Large intestine (tissue), 3 donors: Measurements from ENCODE around the gene SGMS1. TPM values are rescaled to one million over a fixed set of nuclear protein-coding genes. Genes with fewer than 3 reads are reported as not detected.
"Not testable (repeated sequence)": the region's sequence is repeated elsewhere in the genome, so short reads cannot be mapped to it uniquely, and the experiment has no call there.

Experiments used
- DNase-seq, 2 donors: peaks; one replicate each; pipeline versions ENCODE4 v3.0.0 to v3.0.0-alpha.2; 2013
- H3K27ac ChIP-seq: one replicate; pipeline ENCODE4 v1.5.1; 2013; ENCODE audit warnings: low read length
- H3K27me3 ChIP-seq: 2 replicates; pipeline ENCODE4 v1.6.1; 2013; ENCODE audit warnings: low read length; ENCODE audit not compliant: control insufficient read depth, insufficient read depth
- H3K36me3 ChIP-seq: 2 replicates; pipeline ENCODE4 v1.6.1; 2013; ENCODE audit warnings: low read length; ENCODE audit not compliant: control insufficient read depth, insufficient read depth
- H3K4me1 ChIP-seq: one replicate; pipeline ENCODE4 v1.6.1; 2013; ENCODE audit warnings: low read length; ENCODE audit not compliant: control insufficient read depth, insufficient read depth
- H3K4me3 ChIP-seq: one replicate; pipeline ENCODE4 v1.5.1; 2013; ENCODE audit warnings: low read length
- H3K9me3 ChIP-seq: one replicate; pipeline ENCODE4 v1.6.1; 2013; ENCODE audit warnings: mild to moderate bottlenecking, low read depth, low read length, moderate library complexity; ENCODE audit not compliant: control insufficient read depth
- WGBS: methylation state at CpG from one replicate; pipeline ENCODE4 v1.1.5; 2013; ENCODE audit warnings: low lambda C conversion rate; ENCODE audit not compliant: insufficient coverage; 5-methylcytosine and 5-hydroxymethylcytosine counted together
- polyA plus RNA-seq: library from polyadenylated mRNA; unstranded; fragments of 120-200 nt; gene quantifications from one replicate; pipeline ENCODE4 v1.2.1, GENCODE V29; 2013

The SGMS1 gene
- polyA plus RNA-seq, 1 donor: 22.8 TPM

GRCh38 chr10:50534748-50535376, 88.9 kb downstream of the SGMS1 start:
- H3K4me1 ChIP-seq: not testable (repeated sequence)
- WGBS: no CpG with 5 or more reads among the region's 5 CpGs

GRCh38 chr10:50533296-50533695, 90.5 kb downstream of the SGMS1 start:
- H3K27ac ChIP-seq: no peak overlapping the region
- H3K9me3 ChIP-seq: no peaks in the 10 kb centered on the region
- peaks cover under 1% of the 10 kb centered on the region for H3K4me1 ChIP-seq
- no peak overlapping the region for H3K4me3 ChIP-seq
- H3K27me3 ChIP-seq: no peaks in the 10 kb centered on the region
- no CpG with 5 or more reads among the region's 1 CpG for WGBS
- DNase-seq: no peak
- H3K36me3 ChIP-seq: no peaks in the 10 kb centered on the region

More at GRCh38 chr10:50534748-50535376, 88.9 kb downstream of the SGMS1 start:
- not testable (repeated sequence) for DNase-seq, H3K27ac ChIP-seq, H3K4me3 ChIP-seq, H3K36me3 ChIP-seq, H3K9me3 ChIP-seq, H3K27me3 ChIP-seq

GRCh38 chr10:50531388-50532077, 92.2 kb downstream of the SGMS1 start:
- Histone ChIP-seq H3K9me3 (no peaks in the 10 kb centered on the region), H3K4me1 (no peaks in the 10 kb centered on the region), H3K27ac (no peak overlapping the region), H3K4me3 (no peak overlapping the region), H3K36me3 (no peaks in the 10 kb centered on the region), H3K27me3 (no peaks in the 10 kb centered on the region)
- DNase-seq: no peak
- 66% methylated on average over 2 of the region's 5 CpGs for WGBS

GRCh38 chr10:50529660-50530059, 94.1 kb downstream of the SGMS1 start:
- no peak for DNase-seq
- H3K27me3 ChIP-seq: no peaks in the 10 kb centered on the region
- no peaks in the 10 kb centered on the region for H3K36me3 ChIP-seq
- H3K4me3 ChIP-seq: no peak overlapping the region
- no peaks in the 10 kb centered on the region for H3K9me3 ChIP-seq
- H3K4me1 ChIP-seq: no peaks in the 10 kb centered on the region
- no peak overlapping the region for H3K27ac ChIP-seq
- WGBS: 95% methylated on average over 4 of the region's 5 CpGs

- H3K27ac ChIP-seq: no peak overlapping the region
- no peak overlapping the region for H3K4me3 ChIP-seq
- no peaks in the 10 kb centered on the region for H3K27me3 ChIP-seq
- WGBS: no CpG with 5 or more reads among the region's 2 CpGs
- no peaks in the 10 kb centered on the region for H3K36me3 ChIP-seq
- H3K9me3 ChIP-seq: no peaks in the 10 kb centered on the region
- no peak for DNase-seq
- H3K4me1 ChIP-seq: no peaks in the 10 kb centered on the region
These were observed 95.5 kb downstream of the SGMS1 start for GRCh38 chr10:50528206-50528605.

- WGBS: no CpG with 5 or more reads among the region's 7 CpGs
- H3K27me3 ChIP-seq: no peaks in the 10 kb centered on the region
- H3K9me3 ChIP-seq: no peaks in the 10 kb centered on the region
- H3K4me1 ChIP-seq: no peaks in the 10 kb centered on the region
- H3K27ac ChIP-seq: no peak overlapping the region
- DNase-seq: no peak
- no peaks in the 10 kb centered on the region for H3K36me3 ChIP-seq
- no peak overlapping the region for H3K4me3 ChIP-seq
These were observed 96.2 kb downstream of the SGMS1 start for GRCh38 chr10:50527442-50528043.

- Histone ChIP-seq H3K36me3 (no peaks in the 10 kb centered on the region), H3K9me3 (no peaks in the 10 kb centered on the region), H3K4me1 (no peaks in the 10 kb centered on the region), H3K4me3 (no peak overlapping the region), H3K27me3 (no peaks in the 10 kb centered on the region), H3K27ac (no peak overlapping the region)
- whole genome bisulfite sequencing: no CpG with 5 or more reads among the region's 4 CpGs
- no peak for DNase-seq
These were observed 97.6 kb downstream of the SGMS1 start for GRCh38 chr10:50526185-50526584.

GRCh38 chr10:50523357-50523756, 100.4 kb downstream of the SGMS1 start:
- Histone ChIP-seq H3K4me1 (no peaks in the 10 kb centered on the region), H3K36me3 (peaks cover 3% of the 10 kb centered on the region), H3K4me3 (no peak overlapping the region), H3K27ac (no peak overlapping the region), H3K9me3 (no peaks in the 10 kb centered on the region), H3K27me3 (no peaks in the 10 kb centered on the region)
- DNase-seq: no peak

- Histone ChIP-seq H3K4me1 (no peaks in the 10 kb centered on the region), H3K27ac (no peak overlapping the region), H3K4me3 (no peak overlapping the region), H3K27me3 (no peaks in the 10 kb centered on the region), H3K9me3 (no peaks in the 10 kb centered on the region), H3K36me3 (peaks cover 3% of the 10 kb centered on the region)
- no peak for DNase-seq
- WGBS: no CpG with 5 or more reads among the region's 2 CpGs
These were observed 100.8 kb downstream of the SGMS1 start for GRCh38 chr10:50522908-50523307.

- H3K27me3 ChIP-seq: no peaks in the 10 kb centered on the region
- peaks cover 3% of the 10 kb centered on the region for H3K36me3 ChIP-seq
- H3K4me3 ChIP-seq: no peak overlapping the region
- no peaks in the 10 kb centered on the region for H3K4me1 ChIP-seq
- H3K9me3 ChIP-seq: no peaks in the 10 kb centered on the region
- WGBS: no CpG with 5 or more reads among the region's 3 CpGs
- H3K27ac ChIP-seq: no peak overlapping the region
- no peak for DNase-seq
These were observed 103.6 kb downstream of the SGMS1 start for GRCh38 chr10:50520115-50520514.
